Keratinocyte (primary cell): ENCODE results near the gene PNMT. TPM values are rescaled to one million over a fixed set of nuclear protein-coding genes. Genes with fewer than 3 reads are reported as not detected.
"Not testable (repeated sequence)": the region's sequence is repeated elsewhere in the genome, so short reads cannot be mapped to it uniquely, and the experiment has no call there.

Source experiments
- DNase-seq: peaks from one replicate; pipeline ENCODE4 v3.0.0-alpha.2; 2011; ENCODE audit warnings: low read depth, missing footprints, low spot score
- FAIRE-seq: peaks from 2 replicates; lab custom pipeline; 2011; peaks lifted over from hg19 to GRCh38; lab: Jason Lieb, UNC
- H2AFZ ChIP-seq: 2 replicates; pipeline ENCODE4 v1.6.0; 2012; ENCODE audit warnings: low read length, control low read depth, inconsistent platforms; ENCODE audit not compliant: control insufficient read depth
- H3K27ac ChIP-seq: 2 replicates; pipeline ENCODE4 v1.5.1; 2011; ENCODE audit warnings: low read length; ENCODE audit not compliant: control insufficient read depth, insufficient read depth
- H3K27me3 ChIP-seq: 3 replicates; pipeline ENCODE4 v1.6.0; 2011; ENCODE audit warnings: low read length; ENCODE audit not compliant: control insufficient read depth, insufficient read depth; ENCODE audit errors: extremely low read depth
- H3K36me3 ChIP-seq, 2 experiments: 2 replicates in 1 of 2; 3 replicates in 1 of 2; pipeline ENCODE4 v1.5.1; 2011; ENCODE audit warnings: low read length in 2 of 2, mild to moderate bottlenecking in 1 of 2; ENCODE audit not compliant: control insufficient read depth in 2 of 2, insufficient read depth in 2 of 2; ENCODE audit errors: extremely low read depth in 1 of 2
- H3K4me1 ChIP-seq: 3 replicates; pipeline ENCODE4 v1.5.1; 2011; ENCODE audit warnings: low read length; ENCODE audit not compliant: control insufficient read depth, insufficient read depth; ENCODE audit errors: extremely low read depth
- H3K4me2 ChIP-seq: 3 replicates; pipeline ENCODE4 v1.6.0; 2011; ENCODE audit warnings: low read depth, low read length; ENCODE audit not compliant: control insufficient read depth, insufficient read depth; ENCODE audit errors: extremely low read depth
- H3K4me3 ChIP-seq, 3 experiments: fragments of 200-600 bp in 1 of 3; sonication (generic) in 1 of 3; 2 replicates in 2 of 3; 3 replicates in 1 of 3; pipeline ENCODE4 v1.5.1; 2011 to 2016; ENCODE audit warnings: low read length in 3 of 3, mild to moderate bottlenecking in 3 of 3, control low read depth in 2 of 3, inconsistent platforms in 1 of 3, low read depth in 1 of 3, mixed read lengths in 1 of 3, mixed run types in 1 of 3, moderate library complexity in 1 of 3; ENCODE audit not compliant: control insufficient read depth in 2 of 3, insufficient read depth in 2 of 3; ENCODE audit errors: extremely low read depth in 1 of 3
- H3K79me2 ChIP-seq: 2 replicates; pipeline ENCODE4 v1.6.0; 2012; ENCODE audit warnings: low read length; ENCODE audit not compliant: control insufficient read depth, insufficient read depth
- H3K9ac ChIP-seq: 3 replicates; pipeline ENCODE4 v1.6.0; 2011; ENCODE audit warnings: low read length; ENCODE audit not compliant: control insufficient read depth, insufficient read depth; ENCODE audit errors: extremely low read depth
- H3K9me1 ChIP-seq: 3 replicates; pipeline ENCODE4 v1.6.0; 2011; ENCODE audit warnings: low read length; ENCODE audit not compliant: control insufficient read depth, insufficient read depth; ENCODE audit errors: extremely low read depth
- H3K9me3 ChIP-seq: 2 replicates; pipeline ENCODE4 v1.5.1; 2012; ENCODE audit warnings: low read depth, low read length; ENCODE audit not compliant: control insufficient read depth
- H4K20me1 ChIP-seq: 3 replicates; pipeline ENCODE4 v1.6.0; 2011; ENCODE audit warnings: low read length; ENCODE audit not compliant: control insufficient read depth, insufficient read depth; ENCODE audit errors: extremely low read depth
- EZH2 ChIP-seq: IDR thresholded peaks from one replicate; pipeline ENCODE4 v1.6.1; 2012; ENCODE audit warnings: inconsistent platforms, mild to moderate bottlenecking, low read length, moderate library complexity
- dilution Hi-C: fragments of 300-500 bp; cut with MboI; formaldehyde crosslinking; loops from one replicate; pipeline ENCODE4 v1.7.0; 2020; ENCODE audit warnings: low sequenced_read_pairs; ENCODE audit not compliant: extremely low pct_ligation_motif_present
- polyA plus RNA-seq, 5 experiments: library from polyadenylated mRNA; depleted of rRNA in 3 of 5; stranded (reverse) in 3 of 5; stranded (forward) in 1 of 5; unstranded in 1 of 5; fragments of >200 nt; gene quantifications; 1 replicate in 1 of 5; 2 replicates in 3 of 5; 3 replicates in 1 of 5; pipeline versions ENCODE4 v1.2.1 to v1.2.3, GENCODE V29; 2011 to 2012; ENCODE audit warnings: missing spikeins in 2 of 5, low read depth in 1 of 5, low replicate concordance in 1 of 5
- TF ChIP-seq, protein P1 (sequence below), 3 experiments: IDR thresholded peaks in 1 of 3; conservative IDR thresholded peaks in 1 of 3; optimal IDR thresholded peaks in 1 of 3; 2 replicates in 2 of 3; 3 replicates in 1 of 3; pipeline versions ENCODE3 to v1.5.1; 2011; ENCODE audit warnings: low read length in 3 of 3, mild to moderate bottlenecking in 3 of 3, moderate library complexity in 2 of 3, control low read depth in 1 of 3, inconsistent platforms in 1 of 3; ENCODE audit not compliant: insufficient read depth in 2 of 3; ENCODE audit errors: extremely low read depth in 1 of 3

The PNMT gene
- polyA plus RNA-seq, 1 donor (not counting 4 experiments of a cell fraction or from before 2014, with no cell fraction given): not detected

DNA sequence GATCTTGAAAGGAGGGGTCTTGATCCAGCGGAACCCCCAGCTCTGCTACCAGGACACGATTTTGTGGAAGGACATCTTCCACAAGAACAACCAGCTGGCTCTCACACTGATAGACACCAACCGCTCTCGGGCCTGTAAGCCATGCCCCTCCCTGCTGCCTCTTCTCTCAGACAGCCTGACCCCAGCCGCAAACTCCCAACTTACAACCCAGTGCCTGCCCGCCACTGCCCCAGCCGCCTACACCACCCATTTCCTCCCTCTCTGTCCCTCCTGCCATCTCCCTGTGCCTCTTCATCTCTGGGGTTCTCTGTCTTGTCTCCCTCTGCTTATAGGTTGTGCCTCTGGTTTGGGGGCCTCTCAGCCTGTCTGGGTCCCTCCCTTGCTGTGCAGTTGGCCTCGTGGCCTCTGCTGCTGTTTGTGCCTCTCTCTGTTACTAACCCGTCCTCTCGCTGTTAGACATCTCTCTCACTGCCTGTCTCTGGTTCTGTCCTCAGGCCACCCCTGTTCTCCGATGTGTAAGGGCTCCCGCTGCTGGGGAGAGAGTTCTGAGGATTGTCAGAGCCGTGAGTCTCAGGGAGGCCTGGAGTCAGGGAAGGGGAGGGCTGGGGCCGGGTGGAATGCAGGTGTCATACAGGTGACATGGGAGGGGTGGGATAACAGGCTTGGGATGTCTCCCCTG, 41.2 kb downstream of the PNMT start:
- Histone ChIP-seq H3K4me2 (no peak overlapping the region), H3K9me3 (no peaks in the 10 kb centered on the region), H4K20me1 (no peaks in the 10 kb centered on the region), H3K4me3 (no peak overlapping the region), H3K4me1 (peaks cover 25% of the 10 kb centered on the region), H3K79me2 (peaks cover 4% of the 10 kb centered on the region), H3K9me1 (peaks cover 4% of the 10 kb centered on the region), H3K27me3 (no peaks in the 10 kb centered on the region), H2AFZ (no peak overlapping the region), H3K36me3 (peaks cover 14 to 42% of the 10 kb centered on the region in 2 experiments), H3K27ac (no peak overlapping the region), H3K9ac (no peak overlapping the region)
- FAIRE-seq (no peak), DNase-seq (no peak)
- TF ChIP-seq EZH2: no peak
- TF ChIP-seq, protein P1, sequence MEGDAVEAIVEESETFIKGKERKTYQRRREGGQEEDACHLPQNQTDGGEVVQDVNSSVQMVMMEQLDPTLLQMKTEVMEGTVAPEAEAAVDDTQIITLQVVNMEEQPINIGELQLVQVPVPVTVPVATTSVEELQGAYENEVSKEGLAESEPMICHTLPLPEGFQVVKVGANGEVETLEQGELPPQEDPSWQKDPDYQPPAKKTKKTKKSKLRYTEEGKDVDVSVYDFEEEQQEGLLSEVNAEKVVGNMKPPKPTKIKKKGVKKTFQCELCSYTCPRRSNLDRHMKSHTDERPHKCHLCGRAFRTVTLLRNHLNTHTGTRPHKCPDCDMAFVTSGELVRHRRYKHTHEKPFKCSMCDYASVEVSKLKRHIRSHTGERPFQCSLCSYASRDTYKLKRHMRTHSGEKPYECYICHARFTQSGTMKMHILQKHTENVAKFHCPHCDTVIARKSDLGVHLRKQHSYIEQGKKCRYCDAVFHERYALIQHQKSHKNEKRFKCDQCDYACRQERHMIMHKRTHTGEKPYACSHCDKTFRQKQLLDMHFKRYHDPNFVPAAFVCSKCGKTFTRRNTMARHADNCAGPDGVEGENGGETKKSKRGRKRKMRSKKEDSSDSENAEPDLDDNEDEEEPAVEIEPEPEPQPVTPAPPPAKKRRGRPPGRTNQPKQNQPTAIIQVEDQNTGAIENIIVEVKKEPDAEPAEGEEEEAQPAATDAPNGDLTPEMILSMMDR (optimal IDR thresholded peaks at IDR 0.05 in 1 of 3, IDR thresholded peaks at IDR 0.05 in 1 of 3, conservative IDR thresholded peaks at IDR 0.05 in 1 of 3; ENCODE audit: extremely low read depth in 1 of 3, insufficient read depth in 2 of 3, low read length in 3 of 3): no peak
- dilution Hi-C loops: no loop called here

DNA sequence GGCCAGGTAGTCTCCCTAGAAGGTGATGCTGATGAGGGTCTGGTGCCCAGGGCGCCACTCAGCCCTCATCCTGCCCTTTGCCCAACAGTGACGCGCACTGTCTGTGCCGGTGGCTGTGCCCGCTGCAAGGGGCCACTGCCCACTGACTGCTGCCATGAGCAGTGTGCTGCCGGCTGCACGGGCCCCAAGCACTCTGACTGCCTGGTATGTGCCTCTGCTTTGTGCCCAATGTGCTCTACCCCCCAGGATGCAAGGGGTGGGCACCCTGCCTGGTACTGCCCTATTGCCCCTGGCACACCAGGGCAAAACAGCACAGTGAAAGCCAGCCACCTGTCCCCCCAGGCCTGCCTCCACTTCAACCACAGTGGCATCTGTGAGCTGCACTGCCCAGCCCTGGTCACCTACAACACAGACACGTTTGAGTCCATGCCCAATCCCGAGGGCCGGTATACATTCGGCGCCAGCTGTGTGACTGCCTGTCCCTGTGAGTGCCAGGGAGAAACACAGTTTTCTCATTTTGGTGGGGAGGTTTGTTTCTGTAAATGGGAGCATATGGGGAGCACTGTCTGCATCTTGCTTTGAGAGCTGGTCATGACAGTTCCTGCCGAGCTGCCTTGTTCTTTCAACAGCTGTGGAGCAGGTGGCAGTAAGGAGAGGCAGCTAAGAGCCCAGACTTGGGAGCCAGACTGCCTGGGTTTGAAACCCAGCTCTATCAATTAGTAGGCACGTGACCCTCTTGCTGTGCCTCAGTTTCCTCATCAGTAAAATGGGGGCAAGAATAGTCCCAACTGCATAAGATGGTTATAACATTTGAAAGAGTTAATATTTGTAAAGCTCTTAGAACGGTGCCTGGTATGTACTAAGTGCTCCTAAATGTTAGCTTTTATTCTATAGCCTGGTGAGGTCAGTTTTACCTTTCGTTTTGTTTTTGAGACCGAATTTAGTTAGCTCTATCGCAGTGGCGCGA, 42.0 kb downstream of the PNMT start:
- FAIRE-seq (no peak), DNase-seq (no peak)
- TF ChIP-seq, protein P1 (optimal IDR thresholded peaks at IDR 0.05 in 1 of 3, IDR thresholded peaks at IDR 0.05 in 1 of 3, conservative IDR thresholded peaks at IDR 0.05 in 1 of 3; ENCODE audit: extremely low read depth in 1 of 3, insufficient read depth in 2 of 3, low read length in 3 of 3): no peak
- TF ChIP-seq EZH2: no peak
- dilution Hi-C loops: no loop called here
- no peak overlapping the region for H3K27ac ChIP-seq
- H3K9me1 ChIP-seq: peaks cover 3% of the 10 kb centered on the region
- no peaks in the 10 kb centered on the region for H4K20me1 ChIP-seq
- H3K79me2 ChIP-seq: no peaks in the 10 kb centered on the region
- no peak overlapping the region for H2AFZ ChIP-seq
- peaks cover 18% of the 10 kb centered on the region for H3K4me1 ChIP-seq
- no peaks in the 10 kb centered on the region for H3K27me3 ChIP-seq
- H3K36me3 ChIP-seq: peaks cover 14 to 46% of the 10 kb centered on the region in 2 experiments
- H3K4me3 ChIP-seq: no peak overlapping the region
- no peak overlapping the region for H3K4me2 ChIP-seq
- no peaks in the 10 kb centered on the region for H3K9me3 ChIP-seq
- H3K9ac ChIP-seq: no peak overlapping the region

DNA sequence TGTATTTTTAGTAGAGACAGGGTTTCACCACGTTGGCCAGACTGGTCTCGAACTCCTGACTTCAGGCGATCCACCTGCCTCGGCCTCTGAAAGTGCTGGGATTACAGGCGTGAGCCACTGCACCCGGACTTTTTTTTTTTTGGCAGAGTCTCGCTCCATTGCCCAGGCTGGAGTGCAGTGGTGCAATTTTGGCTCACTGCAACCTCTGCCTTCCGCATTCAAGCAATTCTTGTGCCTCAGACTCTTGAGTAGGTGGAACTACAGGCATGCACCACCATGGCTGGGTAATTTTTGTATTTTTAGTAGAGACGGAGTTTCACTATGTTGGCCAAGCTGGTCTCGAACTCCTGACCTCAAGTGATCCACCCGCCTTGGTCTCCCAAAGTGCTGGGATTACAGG, 42.8 kb downstream of the PNMT start:
- H3K9me3 ChIP-seq, H3K4me3 ChIP-seq, H3K4me1 ChIP-seq, H3K9ac ChIP-seq, H3K27me3 ChIP-seq, H3K4me2 ChIP-seq, H3K79me2 ChIP-seq, H2AFZ ChIP-seq, DNase-seq, H4K20me1 ChIP-seq, H3K9me1 ChIP-seq, FAIRE-seq, H3K27ac ChIP-seq, dilution Hi-C loops: not testable (repeated sequence)
- peaks cover 19 to 52% of the 10 kb centered on the region in 2 experiments for H3K36me3 ChIP-seq
